GM12878 (cell line): ENCODE results near the gene CALB2. TPM values are rescaled to one million over a fixed set of nuclear protein-coding genes. Genes with fewer than 3 reads are reported as not detected.

Source experiments
- ATAC-seq: fragments of 200-7000 bp; cut with Tn5 transposase; 3 replicates; pipeline ENCODE4 v1.9.1; 2020; ENCODE audit warnings: mild to moderate bottlenecking, moderate library complexity
- BruUV-seq: library from RNA; stranded (reverse); fragments of 400-500 nt; replicated peaks from 2 replicates; lab custom pipeline; 2021; lab: Mats Ljungman, UMichigan
- CTCF ChIA-PET: fragments of 300-600 bp; sonication (Branson Sonifier 250); formaldehyde crosslinking; extraction: SDS; loops from one replicate; lab custom pipeline; 2021; ENCODE audit warnings: inconsistent platforms; lab: Yijun Ruan, JAX
- POLR2A ChIA-PET: fragments of 350-600 bp; formaldehyde crosslinking; extraction: SDS; loops from one replicate; lab custom pipeline; 2021; ENCODE audit warnings: inconsistent platforms; lab: Charles Lee
- RAD21 ChIA-PET: fragments of 300-600 bp; sonication (Branson Sonifier 250); formaldehyde crosslinking; loops from one replicate; lab custom pipeline; 2023; ENCODE audit warnings: antibody characterized with exemption; ENCODE audit not compliant: unreplicated experiment; lab: Charles Lee
- SMC1A ChIA-PET: fragments of 300-600 bp; sonication (Branson Sonifier 250); formaldehyde crosslinking; loops from one replicate; lab custom pipeline; 2023; ENCODE audit not compliant: unreplicated experiment, uncharacterized antibody; lab: Charles Lee
- DNase-seq: peaks from one replicate; pipeline ENCODE4 v3.0.0-alpha.2; 2011; ENCODE audit warnings: low read depth, low spot score
- FAIRE-seq: peaks from 3 replicates; lab custom pipeline; 2011; peaks lifted over from hg19 to GRCh38; lab: Jason Lieb, UNC
- H2AFZ ChIP-seq: 2 replicates; pipeline ENCODE4 v1.6.0; 2011; ENCODE audit warnings: low read depth, low read length, control low read depth; ENCODE audit not compliant: control insufficient read depth
- H3K27ac ChIP-seq: 2 replicates; pipeline ENCODE4 v1.5.1; 2011; ENCODE audit warnings: control low read depth; ENCODE audit not compliant: control insufficient read depth, insufficient read depth
- H3K27me3 ChIP-seq, 2 experiments: replicated peaks in 1 of 2; 2 replicates each; pipeline versions ENCODE4 v1.6.0 to v1.6.1; 2011; ENCODE audit warnings: low read length in 1 of 2; ENCODE audit not compliant: control insufficient read depth in 2 of 2, insufficient read depth in 2 of 2
- H3K36me3 ChIP-seq, 2 experiments: 2 replicates each; pipeline ENCODE4 v1.5.1; 2011; ENCODE audit warnings: low read length in 1 of 2; ENCODE audit not compliant: control insufficient read depth in 2 of 2, insufficient read depth in 2 of 2
- H3K4me1 ChIP-seq: 2 replicates; pipeline ENCODE4 v1.6.1; 2011; ENCODE audit warnings: mild to moderate bottlenecking, low read length, moderate library complexity, mixed read lengths; ENCODE audit not compliant: control insufficient read depth, insufficient read depth
- H3K4me2 ChIP-seq: 2 replicates; pipeline ENCODE4 v1.6.0; 2011; ENCODE audit warnings: control low read depth; ENCODE audit not compliant: control insufficient read depth, insufficient read depth
- H3K4me3 ChIP-seq: fragments of 200-600 bp; sonication (generic); 2 replicates; pipeline ENCODE4 v1.5.1; 2016
- H3K79me2 ChIP-seq: 2 replicates; pipeline ENCODE4 v1.6.0; 2011; ENCODE audit warnings: low read length; ENCODE audit not compliant: control insufficient read depth, insufficient read depth
- H3K9ac ChIP-seq: 2 replicates; pipeline ENCODE4 v1.8.0; 2011; ENCODE audit warnings: low read length, control low read depth, mixed read lengths; ENCODE audit not compliant: control insufficient read depth, insufficient read depth
- H3K9me3 ChIP-seq: replicated peaks from 3 replicates; pipeline ENCODE4 v1.5.1; 2011; ENCODE audit warnings: mild to moderate bottlenecking, low read length; ENCODE audit not compliant: control insufficient read depth, insufficient read depth
- H4K20me1 ChIP-seq: 2 replicates; pipeline ENCODE4 v1.6.0; 2011; ENCODE audit not compliant: control insufficient read depth, insufficient read depth
- CHD2 ChIP-seq: IDR thresholded peaks from 2 replicates; pipeline ENCODE4 v1.6.1; 2011; ENCODE audit warnings: low read depth, low read length, improper control_type of control experiment, borderline replicate concordance
- EP300 ChIP-seq, 2 experiments: fragments of 150-350 bp in 1 of 2; IDR thresholded peaks; 2 replicates each; pipeline ENCODE4 v1.6.1; 2011 to 2012; ENCODE audit warnings: low read depth in 2 of 2, low read length in 2 of 2, borderline replicate concordance in 1 of 2, improper control_type of control experiment in 1 of 2, inconsistent platforms in 1 of 2; ENCODE audit not compliant: control insufficient read depth in 1 of 2
- ETV6 ChIP-seq, 2 experiments: fragments of 450-650 bp in 1 of 2; IDR thresholded peaks in 1 of 2; conservative IDR thresholded peaks in 1 of 2; 2 replicates each; pipeline ENCODE4 v1.6.1; 2014; ENCODE audit warnings: antibody characterized with exemption in 1 of 2, borderline replicate concordance in 1 of 2, low read depth in 1 of 2, mild to moderate bottlenecking in 1 of 2, moderate library complexity in 1 of 2
- POLR2AphosphoS5 ChIP-seq: IDR thresholded peaks from 2 replicates; pipeline ENCODE4 v1.6.1; 2011; ENCODE audit warnings: mild to moderate bottlenecking, low read length, inconsistent platforms
- RUNX3 ChIP-seq: IDR thresholded peaks from 2 replicates; pipeline ENCODE4 v1.6.1; 2012; ENCODE audit warnings: low read length, inconsistent platforms
- SREBF2 ChIP-seq: IDR thresholded peaks from 2 replicates; pipeline ENCODE4 v1.6.1; 2012; ENCODE audit warnings: mild to moderate bottlenecking, low read length
- SUZ12 ChIP-seq: fragments of 200-600 bp; sonication (generic); IDR thresholded peaks from one replicate; pipeline ENCODE4 v1.6.1; 2018; ENCODE audit warnings: antibody characterized with exemption, mild to moderate bottlenecking; ENCODE audit not compliant: unreplicated experiment
- YY1 ChIP-seq: IDR thresholded peaks from 2 replicates; pipeline ENCODE4 v1.6.1; 2011; ENCODE audit warnings: low read depth, mild to moderate bottlenecking, low read length
- WGBS: methylation state at CpG from one replicate; pipeline ENCODE4 v1.1.6; 2016; ENCODE audit warnings: low lambda C conversion rate; ENCODE audit not compliant: insufficient replicate concordance, insufficient coverage; ENCODE audit errors: missing lambda C conversion rate; 5-methylcytosine and 5-hydroxymethylcytosine counted together
- in situ Hi-C: fragments of 300-500 bp; cut with MboI; formaldehyde crosslinking; loops from 9 replicates; pipeline ENCODE4 v1.14.3; 2018; ENCODE audit warnings: mixed read lengths
- intact Hi-C: fragments of 100-400 bp; cut with micrococcal nuclease; formaldehyde crosslinking; loops from one replicate; pipeline ENCODE4 v1.14.2; 2022; ENCODE audit not compliant: unreplicated experiment
- polyA plus RNA-seq, 11 experiments: library from polyadenylated mRNA; depleted of rRNA in 4 of 11; unstranded in 6 of 11; stranded (reverse) in 5 of 11; fragments of >200 nt; fragmentation: Nextera tagmentation in 4 of 11; fragmentation: Illumina TruSeq in 1 of 11; extraction: Ambion mirVana in 4 of 11; extraction: Trizol in 1 of 11; gene quantifications; 1 replicate in 1 of 11; 2 replicates in 10 of 11; pipeline versions ENCODE4 v1.2.1 to v1.2.3, GENCODE V29; 2011 to 2016; ENCODE audit warnings: inconsistent platforms in 2 of 11, missing spikeins in 2 of 11, low read depth in 1 of 11
- total RNA-seq, 4 experiments: library from RNA; depleted of rRNA in 3 of 4; stranded (reverse); fragments of >200 nt in 3 of 4; fragmentation: Illumina TruSeq in 1 of 4; extraction: Trizol in 1 of 4; gene quantifications; 2 replicates each; pipeline versions ENCODE4 v1.2.1 to v1.2.3, GENCODE V29; 2013 to 2021
- TF ChIP-seq, protein P1 (sequence below): fragments of 450-650 bp; IDR thresholded peaks from 2 replicates; pipeline ENCODE4 v1.6.1; 2016; ENCODE audit warnings: mild to moderate bottlenecking, moderate library complexity, borderline replicate concordance
- TF ChIP-seq, protein P2 (sequence below): fragments of 450-650 bp; IDR thresholded peaks from 2 replicates; pipeline ENCODE4 v1.6.1; 2017; ENCODE audit warnings: low read depth, mild to moderate bottlenecking, moderate library complexity
- TF ChIP-seq, protein P3 (sequence below): fragments of 450-650 bp; IDR thresholded peaks from 2 replicates; pipeline ENCODE4 v1.6.1; 2017; ENCODE audit warnings: antibody characterized with exemption, mild to moderate bottlenecking, moderate library complexity

CALB2 gene
- total and polyA plus RNA-seq, 10 of the 15 experiments (the other 5 are each of a cell fraction or from before 2014, with no cell fraction given), result not detected

GRCh38 chr16:71426069-71426879 lies 67.8 kb downstream of the CALB2 start:
- SMC1A ChIA-PET, result no interaction called here
- TF ChIP-seq CHD2 (no peak), YY1 (0 out of 2 replicates have a peak, but pooled peaks have one; percentile 26), EP300 (IDR thresholded peaks at IDR 0.05; ENCODE audit: borderline replicate concordance in 1 of 2, control insufficient read depth in 1 of 2, low read depth in 2 of 2, low read length in 2 of 2) (peak in 1 of 2 experiments; percentile 24; a peak in 1 of 4 replicates), POLR2AphosphoS5 (no peak), RUNX3 (peak; percentile 27; the same call in 1 of the 2 replicates), ETV6 (conservative IDR thresholded peaks at IDR 0.05 in 1 of 2, IDR thresholded peaks at IDR 0.05 in 1 of 2; ENCODE audit: borderline replicate concordance in 1 of 2, low read depth in 1 of 2) (no peak), SUZ12 (no peak), SREBF2 (peak; percentile 86)
- TF ChIP-seq, protein P1, sequence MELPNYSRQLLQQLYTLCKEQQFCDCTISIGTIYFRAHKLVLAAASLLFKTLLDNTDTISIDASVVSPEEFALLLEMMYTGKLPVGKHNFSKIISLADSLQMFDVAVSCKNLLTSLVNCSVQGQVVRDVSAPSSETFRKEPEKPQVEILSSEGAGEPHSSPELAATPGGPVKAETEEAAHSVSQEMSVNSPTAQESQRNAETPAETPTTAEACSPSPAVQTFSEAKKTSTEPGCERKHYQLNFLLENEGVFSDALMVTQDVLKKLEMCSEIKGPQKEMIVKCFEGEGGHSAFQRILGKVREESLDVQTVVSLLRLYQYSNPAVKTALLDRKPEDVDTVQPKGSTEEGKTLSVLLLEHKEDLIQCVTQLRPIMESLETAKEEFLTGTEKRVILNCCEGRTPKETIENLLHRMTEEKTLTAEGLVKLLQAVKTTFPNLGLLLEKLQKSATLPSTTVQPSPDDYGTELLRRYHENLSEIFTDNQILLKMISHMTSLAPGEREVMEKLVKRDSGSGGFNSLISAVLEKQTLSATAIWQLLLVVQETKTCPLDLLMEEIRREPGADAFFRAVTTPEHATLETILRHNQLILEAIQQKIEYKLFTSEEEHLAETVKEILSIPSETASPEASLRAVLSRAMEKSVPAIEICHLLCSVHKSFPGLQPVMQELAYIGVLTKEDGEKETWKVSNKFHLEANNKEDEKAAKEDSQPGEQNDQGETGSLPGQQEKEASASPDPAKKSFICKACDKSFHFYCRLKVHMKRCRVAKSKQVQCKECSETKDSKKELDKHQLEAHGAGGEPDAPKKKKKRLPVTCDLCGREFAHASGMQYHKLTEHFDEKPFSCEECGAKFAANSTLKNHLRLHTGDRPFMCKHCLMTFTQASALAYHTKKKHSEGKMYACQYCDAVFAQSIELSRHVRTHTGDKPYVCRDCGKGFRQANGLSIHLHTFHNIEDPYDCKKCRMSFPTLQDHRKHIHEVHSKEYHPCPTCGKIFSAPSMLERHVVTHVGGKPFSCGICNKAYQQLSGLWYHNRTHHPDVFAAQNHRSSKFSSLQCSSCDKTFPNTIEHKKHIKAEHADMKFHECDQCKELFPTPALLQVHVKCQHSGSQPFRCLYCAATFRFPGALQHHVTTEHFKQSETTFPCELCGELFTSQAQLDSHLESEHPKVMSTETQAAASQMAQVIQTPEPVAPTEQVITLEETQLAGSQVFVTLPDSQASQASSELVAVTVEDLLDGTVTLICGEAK, result no peak
- TF ChIP-seq, protein P2, sequence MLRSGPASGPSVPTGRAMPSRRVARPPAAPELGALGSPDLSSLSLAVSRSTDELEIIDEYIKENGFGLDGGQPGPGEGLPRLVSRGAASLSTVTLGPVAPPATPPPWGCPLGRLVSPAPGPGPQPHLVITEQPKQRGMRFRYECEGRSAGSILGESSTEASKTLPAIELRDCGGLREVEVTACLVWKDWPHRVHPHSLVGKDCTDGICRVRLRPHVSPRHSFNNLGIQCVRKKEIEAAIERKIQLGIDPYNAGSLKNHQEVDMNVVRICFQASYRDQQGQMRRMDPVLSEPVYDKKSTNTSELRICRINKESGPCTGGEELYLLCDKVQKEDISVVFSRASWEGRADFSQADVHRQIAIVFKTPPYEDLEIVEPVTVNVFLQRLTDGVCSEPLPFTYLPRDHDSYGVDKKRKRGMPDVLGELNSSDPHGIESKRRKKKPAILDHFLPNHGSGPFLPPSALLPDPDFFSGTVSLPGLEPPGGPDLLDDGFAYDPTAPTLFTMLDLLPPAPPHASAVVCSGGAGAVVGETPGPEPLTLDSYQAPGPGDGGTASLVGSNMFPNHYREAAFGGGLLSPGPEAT, result no peak
- TF ChIP-seq, protein P3, sequence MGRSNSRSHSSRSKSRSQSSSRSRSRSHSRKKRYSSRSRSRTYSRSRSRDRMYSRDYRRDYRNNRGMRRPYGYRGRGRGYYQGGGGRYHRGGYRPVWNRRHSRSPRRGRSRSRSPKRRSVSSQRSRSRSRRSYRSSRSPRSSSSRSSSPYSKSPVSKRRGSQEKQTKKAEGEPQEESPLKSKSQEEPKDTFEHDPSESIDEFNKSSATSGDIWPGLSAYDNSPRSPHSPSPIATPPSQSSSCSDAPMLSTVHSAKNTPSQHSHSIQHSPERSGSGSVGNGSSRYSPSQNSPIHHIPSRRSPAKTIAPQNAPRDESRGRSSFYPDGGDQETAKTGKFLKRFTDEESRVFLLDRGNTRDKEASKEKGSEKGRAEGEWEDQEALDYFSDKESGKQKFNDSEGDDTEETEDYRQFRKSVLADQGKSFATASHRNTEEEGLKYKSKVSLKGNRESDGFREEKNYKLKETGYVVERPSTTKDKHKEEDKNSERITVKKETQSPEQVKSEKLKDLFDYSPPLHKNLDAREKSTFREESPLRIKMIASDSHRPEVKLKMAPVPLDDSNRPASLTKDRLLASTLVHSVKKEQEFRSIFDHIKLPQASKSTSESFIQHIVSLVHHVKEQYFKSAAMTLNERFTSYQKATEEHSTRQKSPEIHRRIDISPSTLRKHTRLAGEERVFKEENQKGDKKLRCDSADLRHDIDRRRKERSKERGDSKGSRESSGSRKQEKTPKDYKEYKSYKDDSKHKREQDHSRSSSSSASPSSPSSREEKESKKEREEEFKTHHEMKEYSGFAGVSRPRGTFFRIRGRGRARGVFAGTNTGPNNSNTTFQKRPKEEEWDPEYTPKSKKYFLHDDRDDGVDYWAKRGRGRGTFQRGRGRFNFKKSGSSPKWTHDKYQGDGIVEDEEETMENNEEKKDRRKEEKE, result no peak

More at GRCh38 chr16:71426069-71426879, 67.8 kb downstream of the CALB2 start:
- intact Hi-C loops, result no loop called here
- Histone ChIP-seq H3K27ac (no peak overlapping the region), H3K36me3 (no peaks in the 10 kb centered on the region), H3K4me1 (no peaks in the 10 kb centered on the region), H3K4me2 (peak overlapping the region; percentile 26), H2AFZ (peak overlapping the region; percentile 51), H3K9ac (no peak overlapping the region), H4K20me1 (peaks cover 3% of the 10 kb centered on the region; the same call in 1 of the 2 replicates), H3K4me3 (peak overlapping the region; percentile 40), H3K79me2 (no peaks in the 10 kb centered on the region), H3K27me3 (no peaks in the 10 kb centered on the region; a peak in 1 of 4 replicates), H3K9me3 (no peaks in the 10 kb centered on the region)
- ChIA-PET CTCF (interaction anchor here (1.2 to 2.1 kb wide), 3 partner anchors 14 to 185 kb away, joined by 3 to 7 read pairs (median 6); no protein-coding TSS in a partner anchor), RAD21 (interaction anchor here (0.6 kb wide), 1 partner anchor 1609 kb away, joined by 4 read pairs; no protein-coding TSS in a partner anchor), POLR2A (no interaction called here)
- WGBS, result 4% methylated on average over 48 of the region's 48 CpGs
- FAIRE-seq, result no peak
- DNase-seq, result peak; percentile 67
- TSS peak; percentile 98 for BruUV-seq
- in situ Hi-C loops, result no loop called here
- ATAC-seq, result peak; percentile 85
